GM19023 (cell line): ENCODE data around the gene TK2.

Source experiments
- ATAC-seq: cut with Tn5 transposase; IDR thresholded peaks from one replicate; pipeline ENCODE4 v1.9.1; 2021; ENCODE audit warnings: mild to moderate bottlenecking, moderate library complexity; ENCODE audit not compliant: unreplicated experiment

Gene TK2

GRCh38 chr16:66486199-66486772 is 63.6 kb downstream of the TK2 start:
- no peak for ATAC-seq

- ATAC-seq: no peak
Observed at GRCh38 chr16:66485376-66485775, 64.5 kb downstream of the TK2 start.

DNA sequence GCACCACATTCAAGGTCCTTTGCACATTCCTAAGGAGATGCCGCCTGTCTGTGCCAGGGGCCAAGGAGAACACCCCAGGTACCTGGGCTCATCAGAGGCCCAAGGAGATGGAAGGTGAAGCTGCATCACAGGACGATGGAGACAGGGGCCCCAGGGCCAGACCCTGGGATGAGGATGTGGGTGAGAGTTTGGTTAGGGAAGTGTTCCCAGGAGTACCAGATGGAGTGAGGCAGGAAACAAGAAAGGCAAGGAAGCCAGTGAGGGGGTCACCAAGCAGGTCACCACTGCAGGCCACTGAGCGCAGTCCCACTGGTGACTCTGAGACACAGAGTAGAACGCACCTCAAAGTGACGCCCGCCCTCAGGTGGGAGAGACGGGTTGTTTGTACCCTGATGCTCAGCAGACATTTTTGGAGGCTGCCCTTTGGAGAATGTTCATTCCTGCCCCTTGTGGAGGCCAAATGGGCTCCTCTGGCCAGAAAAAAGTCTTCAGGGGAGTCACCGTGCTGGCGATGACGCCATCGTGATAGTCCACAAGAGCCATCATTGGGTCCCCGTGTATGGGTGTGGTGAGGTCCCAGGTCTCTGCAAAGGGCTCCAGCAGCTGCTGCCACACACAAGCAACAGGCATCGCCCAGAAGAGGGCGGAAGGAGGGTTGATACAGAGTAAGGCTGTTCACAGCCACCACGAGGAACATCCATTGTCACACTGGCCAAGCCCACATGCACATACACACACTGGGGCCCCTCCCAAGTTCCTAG is 65.3 kb downstream of the TK2 start:
- ATAC-seq: no peak

- peak; percentile 68 for ATAC-seq
Observed at GRCh38 chr16:66483689-66484452, 66.1 kb downstream of the TK2 start.

DNA sequence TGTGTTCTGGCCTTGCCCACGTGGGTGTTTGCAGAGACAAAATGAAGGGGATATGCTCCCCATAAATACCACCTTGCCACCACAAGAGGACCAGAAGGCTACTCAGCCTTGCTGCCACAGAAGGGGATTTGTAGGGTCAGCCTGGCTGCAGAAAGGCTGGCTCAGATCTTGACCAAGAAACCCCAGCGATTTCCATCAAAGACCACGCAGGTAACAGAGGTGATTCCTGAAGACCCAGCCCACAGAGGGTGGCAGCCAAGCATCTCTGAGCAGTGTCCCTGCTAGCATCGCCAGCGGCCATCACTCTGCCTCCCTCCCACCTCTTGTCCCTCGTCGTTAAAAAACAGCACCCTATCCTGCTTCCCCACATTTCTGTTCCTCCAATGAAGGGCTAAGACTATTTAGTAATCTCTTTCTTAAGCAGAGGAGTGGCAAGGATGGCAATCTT is 68.0 kb downstream of the TK2 start:
- no peak for ATAC-seq

- no peak for ATAC-seq
Observed at GRCh38 chr16:66481081-66481942, 68.6 kb downstream of the TK2 start.

DNA sequence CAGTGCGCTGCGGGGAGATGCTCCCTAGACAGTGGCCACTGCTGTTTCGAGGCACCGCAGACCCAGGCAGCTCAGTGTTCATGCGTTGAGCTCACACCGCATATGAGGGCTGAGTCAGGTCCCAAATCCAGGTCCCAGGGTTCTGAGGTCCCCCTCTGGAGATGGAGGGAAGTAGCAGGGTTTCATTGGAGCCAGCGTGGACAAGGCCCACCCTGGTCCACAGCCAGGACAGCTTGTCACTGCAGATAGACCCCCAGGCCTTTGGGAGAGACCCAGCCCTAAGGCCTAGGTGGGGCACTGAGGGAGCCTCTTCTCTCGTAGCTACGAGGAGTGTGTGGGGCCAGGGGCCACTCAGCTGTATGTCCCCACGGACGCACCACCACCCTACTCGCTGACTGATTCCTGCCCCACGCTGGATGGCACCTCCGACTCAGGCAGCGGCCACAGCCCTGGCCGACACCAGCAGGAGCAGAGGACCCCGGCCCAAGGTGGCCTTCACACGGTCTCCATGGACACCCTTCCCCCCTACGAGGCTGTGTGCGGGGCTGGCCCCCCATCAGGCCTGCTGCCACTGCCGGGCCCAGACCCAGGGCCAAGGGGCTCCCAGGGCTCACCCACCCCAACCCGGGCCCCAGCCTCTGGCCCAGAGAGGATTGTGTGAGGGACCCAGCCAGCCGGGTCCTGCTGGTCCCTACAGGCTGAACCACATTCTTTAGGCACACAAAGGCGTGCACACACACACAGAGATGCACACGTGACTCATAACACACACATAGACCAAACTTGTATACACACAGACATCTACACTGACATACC is 69.4 kb downstream of the TK2 start:
- no peak for ATAC-seq

DNA sequence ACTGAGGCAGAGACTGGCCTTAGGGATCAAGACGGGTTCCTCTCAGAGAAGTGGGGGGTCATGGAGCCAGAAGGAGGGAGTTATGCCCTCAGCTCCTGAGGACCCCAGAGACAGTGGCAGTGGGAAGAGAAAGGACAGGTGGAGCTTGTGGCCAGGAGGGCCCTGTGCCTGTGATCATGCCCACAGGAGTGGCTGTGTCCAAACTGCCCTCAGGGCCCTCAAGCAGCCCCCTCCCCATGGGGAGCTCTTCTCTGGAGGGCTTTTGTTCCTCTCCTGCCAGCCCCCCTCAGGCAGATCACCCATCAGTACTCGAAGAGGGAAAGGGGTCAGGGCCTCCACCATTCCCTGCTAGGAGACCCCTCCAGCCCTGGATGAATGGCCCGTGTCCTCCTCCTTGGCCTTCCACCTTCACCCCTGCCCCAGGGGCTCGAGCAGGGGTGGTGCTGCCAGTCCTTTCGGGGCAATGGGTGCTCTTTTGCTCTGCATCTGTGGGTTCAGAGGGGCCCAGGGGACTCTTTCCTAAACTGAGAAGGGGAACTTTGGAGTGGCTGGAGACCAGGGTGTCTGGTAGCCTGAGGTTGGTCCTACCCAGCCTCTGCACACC is 70.2 kb downstream of the TK2 start:
- ATAC-seq: no peak

GRCh38 chr16:66478733-66479511 is 71.0 kb downstream of the TK2 start:
- peak; percentile 58 for ATAC-seq

DNA sequence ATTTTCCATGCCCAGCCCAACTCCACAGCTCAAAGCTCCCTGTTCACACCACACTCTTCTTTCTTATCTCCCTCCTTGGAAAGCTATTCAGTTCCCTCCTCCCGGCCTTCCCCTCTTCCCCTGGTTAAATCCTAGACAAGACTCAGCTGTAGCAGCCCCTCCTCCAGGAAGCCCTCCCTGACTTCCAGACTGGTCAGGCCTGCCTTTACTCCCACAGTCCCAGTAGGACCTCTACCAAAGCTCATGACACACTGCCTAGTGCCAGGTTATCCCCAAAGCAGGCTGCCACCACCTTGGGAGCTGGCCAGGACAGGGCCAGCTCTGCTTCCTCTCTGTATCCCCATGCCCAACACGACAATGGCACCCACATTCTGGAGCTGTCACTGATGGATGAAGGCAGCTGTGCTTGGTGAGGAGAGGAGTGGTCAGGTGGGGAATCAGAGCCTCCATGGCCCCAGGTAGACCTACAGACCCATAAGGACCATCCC is 72.8 kb downstream of the TK2 start:
- no peak for ATAC-seq

DNA sequence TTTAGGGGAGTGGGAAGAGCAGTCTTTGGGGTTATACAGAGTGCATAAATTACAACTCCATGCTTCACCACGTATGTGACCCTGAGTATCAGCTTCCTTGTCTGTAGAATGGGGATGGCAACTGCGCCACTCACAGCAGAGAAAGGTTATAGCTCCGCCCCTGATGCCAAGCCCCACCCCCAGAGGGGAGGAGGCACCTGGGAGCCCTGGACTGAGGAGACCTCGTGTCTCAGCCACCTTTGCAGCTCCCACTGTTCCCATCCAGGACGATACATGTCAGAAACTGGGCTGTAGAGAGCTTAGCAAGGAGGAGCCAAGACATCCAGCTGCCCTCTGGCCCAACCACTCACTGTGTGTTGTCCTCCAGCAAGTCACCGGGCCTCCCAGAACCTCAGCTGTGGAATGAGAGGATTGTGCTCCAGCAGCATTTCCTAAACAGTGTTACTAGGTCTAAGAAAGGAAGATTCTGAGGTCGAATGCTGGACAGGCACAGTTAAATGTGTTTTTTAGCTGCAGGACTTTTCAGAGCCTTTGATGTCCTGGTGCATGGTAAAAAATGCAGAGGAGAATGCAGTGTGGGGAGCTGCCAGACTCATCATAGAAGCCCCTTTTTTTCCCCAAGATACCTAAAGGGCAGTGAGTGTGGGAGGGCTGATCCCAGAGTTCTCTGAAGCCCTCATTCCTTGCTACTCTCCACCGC is 73.4 kb downstream of the TK2 start:
- no peak for ATAC-seq

DNA sequence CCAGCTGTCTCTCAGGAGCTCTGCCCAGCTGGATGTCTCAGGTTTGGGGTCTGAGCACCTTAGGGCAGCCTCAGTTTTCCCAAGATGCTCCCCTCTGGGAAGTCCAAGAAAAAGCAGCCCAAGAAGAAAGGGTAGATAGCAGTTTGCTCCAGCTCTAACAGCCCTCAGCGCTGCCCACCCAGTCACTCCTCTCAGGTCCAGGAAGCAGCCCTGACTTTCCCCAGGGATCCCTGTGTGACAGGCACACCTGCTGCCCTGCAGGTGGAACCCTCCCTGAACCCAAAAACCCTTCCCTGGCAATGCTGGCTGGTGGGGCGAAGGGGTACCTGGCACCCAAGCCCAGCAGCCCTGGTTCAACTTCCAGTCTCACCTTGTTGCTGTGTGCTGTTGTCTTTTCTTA is 74.7 kb downstream of the TK2 start:
- no peak for ATAC-seq

- ATAC-seq: peak; percentile 75
Observed at GRCh38 chr16:66474750-66475199, 75.1 kb downstream of the TK2 start.

DNA sequence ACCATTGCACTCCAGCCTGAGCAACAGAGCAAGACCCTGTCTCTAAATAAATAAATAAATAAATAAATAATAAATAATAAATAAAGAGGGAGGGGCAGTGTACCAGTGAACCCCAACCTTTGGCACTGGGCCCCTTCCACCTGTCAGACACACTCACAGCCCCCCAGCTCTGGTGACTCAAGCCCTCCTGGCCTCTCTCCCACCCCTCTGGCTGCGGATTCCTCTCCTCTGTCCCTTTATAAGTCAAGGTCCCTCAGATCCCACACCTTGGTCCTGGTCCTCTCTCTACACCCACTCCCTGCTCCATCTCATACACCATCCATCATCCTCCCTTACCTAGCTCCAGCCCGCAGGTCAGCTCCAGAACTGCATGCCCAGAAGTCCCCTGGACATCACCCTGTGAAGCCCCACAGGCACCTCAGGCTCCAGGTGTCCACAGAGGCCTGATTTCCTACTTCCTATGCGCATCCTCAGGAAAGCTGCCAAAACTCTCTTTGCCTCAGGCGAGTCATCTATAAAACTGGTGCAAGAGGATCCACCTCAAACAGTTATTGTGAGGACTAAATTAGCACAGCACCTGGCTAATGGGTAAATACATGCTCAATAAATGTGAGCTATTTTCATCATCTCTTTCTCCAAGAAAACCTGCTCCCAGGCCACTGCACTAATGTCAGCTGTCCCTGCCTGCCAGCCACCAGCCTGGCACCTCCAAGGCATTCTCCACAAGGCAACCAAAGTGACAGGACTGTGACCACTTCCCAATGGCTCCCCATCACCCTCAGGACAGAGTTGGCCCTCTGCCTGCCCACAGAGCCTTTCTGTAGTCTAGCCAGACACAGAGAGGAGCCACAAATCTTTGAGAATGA is 76.0 kb downstream of the TK2 start:
- ATAC-seq: no peak

- no peak for ATAC-seq
Observed at GRCh38 chr16:66473051-66473571, 76.8 kb downstream of the TK2 start.

DNA sequence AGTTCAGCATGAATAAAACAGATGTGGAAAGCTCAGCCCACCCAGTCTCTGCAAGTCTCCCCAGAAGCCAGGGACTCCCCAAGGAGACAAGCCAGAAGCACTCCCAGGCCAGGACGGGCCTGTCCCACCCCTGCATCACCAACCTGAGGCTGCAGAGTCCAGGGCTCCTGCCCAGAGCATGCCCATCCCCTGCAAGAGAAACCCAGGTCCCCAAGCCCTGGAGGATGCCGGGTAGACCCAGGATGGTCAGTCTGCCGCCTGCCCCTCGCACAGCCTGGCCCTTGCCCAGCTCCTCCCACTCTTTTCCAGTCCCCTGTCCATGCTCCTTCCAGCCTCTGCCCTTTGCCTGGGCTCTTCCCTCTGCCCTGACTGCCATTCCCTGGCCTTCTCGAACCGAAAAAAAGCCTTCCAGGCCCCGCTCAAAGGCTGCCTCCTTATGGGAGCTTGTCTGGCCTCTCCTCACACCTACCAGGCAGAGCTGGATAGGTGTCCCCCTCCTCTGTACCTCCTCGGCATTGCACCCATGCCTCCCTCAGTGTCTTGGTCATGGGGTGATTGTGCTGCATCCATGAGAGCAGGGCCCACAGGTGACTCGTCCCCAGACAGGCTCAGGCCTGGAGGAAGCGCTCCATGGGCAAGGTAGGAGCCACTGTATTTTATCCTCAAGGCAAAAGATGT is 78.1 kb downstream of the TK2 start:
- ATAC-seq: no peak
